A673 (cell line): Measurements from ENCODE around the gene SRSF8. TPM values are rescaled to one million over a fixed set of nuclear protein-coding genes. Genes with fewer than 3 reads are reported as not detected.

Experiments used
- BruUV-seq: library from RNA; stranded (reverse); fragments of 400-500 nt; replicated peaks from 2 replicates; lab custom pipeline; 2021; lab: Mats Ljungman, UMichigan
- CTCF ChIA-PET: fragments of 300-600 bp; sonication (Branson Sonifier 250); formaldehyde crosslinking; loops from one replicate; lab custom pipeline; 2022; ENCODE audit warnings: antibody characterized with exemption; lab: Charles Lee
- POLR2A ChIA-PET: fragments of 300-600 bp; sonication (Branson Sonifier 250); formaldehyde crosslinking; loops from one replicate; lab custom pipeline; 2022; ENCODE audit warnings: antibody characterized with exemption; ENCODE audit not compliant: low non-redundant PET; lab: Charles Lee
- DNase-seq: peaks from one replicate; pipeline ENCODE4 v3.0.0-alpha.2; 2015; ENCODE audit warnings: low spot score
- H3K27ac ChIP-seq: fragments of 200-600 bp; sonication (generic); 2 replicates; pipeline ENCODE4 v1.5.1; 2016; ENCODE audit warnings: mixed run types, low read depth, mild to moderate bottlenecking, mixed read lengths, antibody characterized with exemption, low read length; ENCODE audit not compliant: poor library complexity, severe bottlenecking
- H3K27me3 ChIP-seq: fragments of 200-600 bp; sonication (generic); replicated peaks from 2 replicates; pipeline ENCODE4 v1.6.1; 2017; ENCODE audit warnings: mixed run types, low read depth, mild to moderate bottlenecking, mixed read lengths, antibody characterized with exemption, low read length; ENCODE audit not compliant: insufficient read depth, poor library complexity
- H3K36me3 ChIP-seq: fragments of 200-600 bp; sonication (generic); 2 replicates; pipeline ENCODE4 v1.6.1; 2016; ENCODE audit warnings: mixed run types, mild to moderate bottlenecking, mixed read lengths, antibody characterized with exemption, low read length; ENCODE audit not compliant: insufficient read depth, poor library complexity, severe bottlenecking
- H3K4me1 ChIP-seq: fragments of 200-600 bp; sonication (generic); 2 replicates; pipeline ENCODE4 v1.6.1; 2017; ENCODE audit warnings: mixed run types, mild to moderate bottlenecking, mixed read lengths, antibody characterized with exemption, low read length; ENCODE audit not compliant: insufficient read depth, poor library complexity, severe bottlenecking
- H3K4me3 ChIP-seq: fragments of 200-600 bp; sonication (generic); 2 replicates; pipeline ENCODE4 v1.5.1; 2016; ENCODE audit warnings: low read depth, mixed run types, mild to moderate bottlenecking, mixed read lengths, low read length; ENCODE audit not compliant: poor library complexity, severe bottlenecking
- H3K9me3 ChIP-seq: fragments of 200-600 bp; sonication (generic); 2 replicates; pipeline ENCODE4 v1.6.1; 2016; ENCODE audit warnings: mixed run types, low read depth, mild to moderate bottlenecking, mixed read lengths, antibody characterized with exemption, low read length; ENCODE audit not compliant: poor library complexity, severe bottlenecking
- CTCF ChIP-seq: fragments of 300-800, 200-600 bp; sonication (generic); conservative IDR thresholded peaks from 2 replicates; pipeline ENCODE4 v1.5.1; 2017; ENCODE audit warnings: low read depth, mild to moderate bottlenecking, antibody characterized with exemption, low read length, moderate library complexity, mixed read lengths
- EZH2 ChIP-seq: fragments of 200-600 bp; sonication (generic); IDR thresholded peaks from 2 replicates; pipeline ENCODE4 v1.6.1; 2017; ENCODE audit warnings: borderline replicate concordance, low read depth, mild to moderate bottlenecking, mixed read lengths, antibody characterized with exemption, low read length; ENCODE audit not compliant: poor library complexity, severe bottlenecking
- intact Hi-C: fragments of 100-400 bp; cut with micrococcal nuclease; formaldehyde crosslinking; loops from one replicate; pipeline ENCODE4 v1.10.0; 2022; ENCODE audit not compliant: unreplicated experiment
- total RNA-seq: library from RNA; stranded (reverse); gene quantifications from 2 replicates; pipeline ENCODE4 v1.2.3, GENCODE V29; 2021

The SRSF8 gene
- total RNA-seq, 1 experiment from 2014 or later: 22.5 TPM

GRCh38 chr11:95081412-95081811 lies 14.7 kb downstream of the SRSF8 start:
- Histone ChIP-seq H3K27ac (no peak overlapping the region), H3K4me1 (peaks cover 11% of the 10 kb centered on the region), H3K36me3 (no peaks in the 10 kb centered on the region), H3K27me3 (no peaks in the 10 kb centered on the region), H3K4me3 (no peak overlapping the region), H3K9me3 (no peaks in the 10 kb centered on the region)
- POLR2A ChIA-PET: no interaction called here
- intact Hi-C loops: no loop called here
- DNase-seq: no peak
- TF ChIP-seq CTCF (no peak), EZH2 (no peak)
- no TSS peak for BruUV-seq
- CTCF ChIA-PET: no interaction called here

GRCh38 chr11:95082576-95083001 lies 15.9 kb downstream of the SRSF8 start:
- TF ChIP-seq EZH2: no peak
- TF ChIP-seq CTCF: no peak
- H3K4me3 ChIP-seq: no peak overlapping the region
- POLR2A ChIA-PET: no interaction called here
- H3K27ac ChIP-seq: no peak overlapping the region
- intact Hi-C loops: no loop called here
- no peaks in the 10 kb centered on the region for H3K27me3 ChIP-seq
- H3K4me1 ChIP-seq: peaks cover 11% of the 10 kb centered on the region
- no peaks in the 10 kb centered on the region for H3K9me3 ChIP-seq
- CTCF ChIA-PET: no interaction called here
- no TSS peak for BruUV-seq
- no peaks in the 10 kb centered on the region for H3K36me3 ChIP-seq
- DNase-seq: no peak

GRCh38 chr11:95084509-95084908 lies 17.8 kb downstream of the SRSF8 start:
- ChIA-PET CTCF (no interaction called here), POLR2A (no interaction called here)
- BruUV-seq: no TSS peak
- Histone ChIP-seq H3K4me3 (no peak overlapping the region), H3K27me3 (no peaks in the 10 kb centered on the region), H3K36me3 (no peaks in the 10 kb centered on the region), H3K9me3 (no peaks in the 10 kb centered on the region), H3K27ac (no peak overlapping the region), H3K4me1 (no peaks in the 10 kb centered on the region)
- no peak for DNase-seq
- intact Hi-C loops: no loop called here
- TF ChIP-seq CTCF (no peak), EZH2 (no peak)
